BJ (cell line): ENCODE measurements around the gene SHB. TPM values are rescaled to one million over a fixed set of nuclear protein-coding genes. Genes with fewer than 3 reads are reported as not detected.

Source experiments
- CTCF ChIA-PET: fragments of 350-600 bp; formaldehyde crosslinking; extraction: SDS; loops from one replicate; lab custom pipeline; 2021; ENCODE audit warnings: antibody characterized with exemption, inconsistent platforms; lab: Yijun Ruan, JAX
- POLR2A ChIA-PET: fragments of 300-600 bp; sonication (Branson Sonifier 250); formaldehyde crosslinking; extraction: SDS; loops from one replicate; lab custom pipeline; 2021; ENCODE audit warnings: antibody characterized with exemption; lab: Charles Lee
- DNase-seq: peaks from one replicate; pipeline ENCODE4 v3.0.0-alpha.2; 2011; ENCODE audit warnings: low read depth
- H3K27me3 ChIP-seq: 2 replicates; pipeline ENCODE4 v1.6.0; 2011; ENCODE audit warnings: low read length; ENCODE audit not compliant: control insufficient read depth, insufficient read depth
- H3K36me3 ChIP-seq: 2 replicates; pipeline ENCODE4 v1.5.1; 2011; ENCODE audit warnings: low read length; ENCODE audit not compliant: control insufficient read depth, insufficient read depth
- H3K4me3 ChIP-seq: 2 replicates; pipeline ENCODE4 v1.5.1; 2011; ENCODE audit warnings: low read depth, mild to moderate bottlenecking, control low read depth, low read length
- CTCF ChIP-seq: IDR thresholded peaks from 2 replicates; pipeline ENCODE4 v1.5.1; 2011; ENCODE audit warnings: low read depth, mild to moderate bottlenecking, control low read depth, inconsistent platforms, low read length, moderate library complexity; ENCODE audit not compliant: insufficient read depth
- polyA plus RNA-seq: library from polyadenylated mRNA; depleted of rRNA; stranded (reverse); fragments of >200 nt; gene quantifications from 2 replicates; pipeline ENCODE4 v1.2.3, GENCODE V29; 2011

Gene SHB
- polyA plus RNA-seq, 1 experiment, result 18.6 TPM

GRCh38 chr9:38112049-38112448 lies 43.0 kb upstream of the SHB start:
- no peak for TF ChIP-seq CTCF
- Histone ChIP-seq H3K4me3 (no peak overlapping the region), H3K27me3 (peaks cover 8% of the 10 kb centered on the region), H3K36me3 (no peaks in the 10 kb centered on the region)
- ChIA-PET CTCF (interaction anchor here (0.5 to 1.5 kb wide), 2 partner anchors 24 to 48 kb away, joined by 3 read pairs; no protein-coding TSS in a partner anchor), POLR2A (no interaction called here)
- no peak for DNase-seq

GRCh38 chr9:38110476-38110875 lies 41.4 kb upstream of the SHB start:
- H3K27me3 ChIP-seq, result peaks cover 8% of the 10 kb centered on the region

GRCh38 chr9:38109601-38110000 lies 40.6 kb upstream of the SHB start:
- ChIA-PET POLR2A (no interaction called here), CTCF (interaction anchor here (1.0 to 1.8 kb wide), 2 partner anchors 22 to 25 kb away, joined by 3 to 9 read pairs; no protein-coding TSS in a partner anchor)
- Histone ChIP-seq H3K27me3 (peaks cover 8% of the 10 kb centered on the region), H3K4me3 (no peak overlapping the region), H3K36me3 (no peaks in the 10 kb centered on the region)
- TF ChIP-seq CTCF, result no peak
- no peak for DNase-seq

More at GRCh38 chr9:38110476-38110875, 41.4 kb upstream of the SHB start:
- H3K4me3 ChIP-seq, result no peak overlapping the region
- DNase-seq, result no peak
- POLR2A ChIA-PET, result no interaction called here
- H3K36me3 ChIP-seq, result no peaks in the 10 kb centered on the region
- CTCF ChIA-PET, result no interaction called here
- no peak for TF ChIP-seq CTCF

- H3K4me3 ChIP-seq, result no peak overlapping the region
- DNase-seq, result no peak
- H3K27me3 ChIP-seq, result peaks cover 8% of the 10 kb centered on the region
- no peaks in the 10 kb centered on the region for H3K36me3 ChIP-seq
- ChIA-PET POLR2A (no interaction called here), CTCF (interaction anchor here (0.7 to 1.8 kb wide), 4 partner anchors 10 to 21 kb away, joined by 3 to 9 read pairs (median 6); no protein-coding TSS in a partner anchor)
- no peak for TF ChIP-seq CTCF
These were observed 39.3 kb upstream of the SHB start for GRCh38 chr9:38108326-38108725.

GRCh38 chr9:38107811-38108304 lies 38.8 kb upstream of the SHB start:
- DNase-seq, result no peak
- ChIA-PET POLR2A (no interaction called here), CTCF (interaction anchor here (0.7 to 1.5 kb wide), 3 partner anchors 10 to 18 kb away, joined by 3 to 7 read pairs (median 4); no protein-coding TSS in a partner anchor)
- no peaks in the 10 kb centered on the region for H3K36me3 ChIP-seq
- no peak overlapping the region for H3K4me3 ChIP-seq
- TF ChIP-seq CTCF, result no peak
- peaks cover 8% of the 10 kb centered on the region for H3K27me3 ChIP-seq
